Measurements from ENCODE around the gene FAM110D. TPM values are rescaled to one million over a fixed set of nuclear protein-coding genes. Genes with fewer than 3 reads are reported as not detected.

Gene FAM110D
- 1 to 10 TPM; 1.8 to 3.2 TPM for total RNA-seq
- polyA plus RNA-seq (ENCODE audit: insufficient read depth, low read depth, low replicate concordance), result 1.3 TPM
- long read RNA-seq, donor 1, partial matches to known transcripts, result 0 of 2 reads
- long read RNA-seq, donor 1, other reads (novel, unspliced or antisense), result 0 of 2 reads
- long read RNA-seq, donor 2, partial matches to known transcripts, result 0 of 2 reads
- long read RNA-seq, donor 2, other reads (novel, unspliced or antisense), result 0 of 2 reads

DNA sequence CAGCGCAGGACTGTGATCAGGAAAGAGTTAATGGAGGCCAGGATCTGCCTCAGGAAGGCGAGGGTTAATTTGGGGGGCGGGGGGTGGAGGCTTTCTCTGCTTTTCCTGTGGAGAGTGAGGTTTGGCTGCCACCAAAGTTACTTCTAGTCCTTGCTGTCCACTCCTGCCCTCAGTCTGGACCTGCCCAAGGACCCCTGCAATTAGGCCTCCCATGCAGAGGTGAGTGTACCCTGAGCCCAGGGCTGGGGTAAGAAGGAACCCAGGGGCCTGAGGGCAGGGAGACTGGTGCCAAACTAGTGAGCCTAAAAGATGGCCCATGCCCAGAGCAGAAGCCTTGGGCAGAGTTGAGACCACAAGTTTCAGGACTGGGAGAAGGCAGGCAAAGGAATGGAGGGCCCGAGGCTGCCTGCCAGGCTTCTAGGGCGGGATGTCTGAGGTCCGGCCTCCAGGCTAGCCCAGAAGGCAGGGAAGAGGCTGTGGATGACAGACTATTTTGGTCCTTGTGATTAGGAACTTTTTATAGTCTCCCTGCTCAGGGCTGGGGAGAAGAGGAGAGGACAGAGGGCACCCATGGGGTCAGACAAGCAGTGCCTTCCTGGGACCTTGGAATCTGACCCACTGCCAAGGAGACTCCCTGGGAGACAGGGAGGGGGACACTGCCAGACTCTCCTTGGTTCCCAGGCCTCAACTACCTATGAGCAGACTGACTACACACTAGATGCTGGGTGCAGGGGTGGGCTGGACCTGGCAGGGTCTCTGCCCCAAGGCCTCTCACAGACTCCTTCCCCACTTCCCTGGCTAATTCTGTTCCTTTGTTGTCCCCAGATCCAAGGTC, at the start of gene FAM110D:
Gene FAM110D (plus strand): TSS at position 172 of the 835 bp plus-strand sequence. CDS start 2,213 bp downstream, outside the sequence.
- H3K4me1 ChIP-seq, result peaks cover 7% of the 10 kb centered on the region
- WGBS, 2 donors, result 61 to 63% methylated on average over 4 to 6 of the region's 6 CpGs

DNA sequence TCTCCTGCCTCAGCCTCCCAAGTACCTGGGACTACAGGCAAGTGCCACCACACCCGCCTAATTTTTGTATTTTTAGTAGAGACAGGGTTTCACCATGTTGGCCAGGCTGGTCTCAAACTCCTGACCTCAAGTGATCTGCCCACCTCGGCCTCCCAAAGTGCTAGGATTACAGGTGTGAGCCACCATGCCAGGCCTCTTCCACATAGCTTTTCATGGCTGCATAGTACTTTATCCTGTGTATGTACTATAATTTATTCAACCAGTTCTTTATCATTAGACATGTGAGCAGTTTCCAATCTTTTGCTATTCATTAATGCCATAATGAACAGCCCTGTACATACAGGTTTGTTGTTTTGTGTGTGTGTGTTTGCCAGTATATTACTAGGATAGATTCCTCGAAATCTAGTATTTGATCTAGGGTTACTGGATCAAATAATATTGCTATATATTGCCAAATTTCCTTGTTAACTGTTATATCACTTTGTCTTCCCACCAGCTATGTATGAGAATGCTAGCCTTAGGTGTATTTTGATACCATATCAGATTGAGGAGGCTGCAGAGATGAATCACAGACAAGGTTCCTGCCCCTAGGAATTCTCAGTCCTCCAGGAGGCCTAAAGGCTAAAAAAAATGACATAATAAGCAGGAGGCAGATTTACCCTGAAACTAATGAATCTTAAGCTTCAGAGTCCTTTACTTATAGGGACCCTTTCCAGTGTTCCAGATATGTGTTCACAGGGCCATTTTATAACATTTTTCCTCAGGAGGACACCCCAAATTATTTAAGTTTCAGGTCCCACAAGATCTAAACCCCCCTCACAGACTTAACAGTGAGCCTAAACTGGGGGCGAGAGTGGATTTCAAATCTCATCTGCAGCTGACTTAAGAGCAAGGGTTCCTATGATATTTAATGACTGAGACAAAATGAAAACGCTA, 49.4 kb upstream of the FAM110D start:
- no peak for DNase-seq
- intact Hi-C loops (cut with DNase I; ENCODE audit: low total_unique reads), result loop anchor here (10.0 kb wide), 1 partner anchor 55 kb away; the partner anchor contains the start of genes C1orf232 and ZNF593
- TF ChIP-seq POLR2A (IDR thresholded peaks at IDR 0.05), result no peak
- TF ChIP-seq, protein P1, sequence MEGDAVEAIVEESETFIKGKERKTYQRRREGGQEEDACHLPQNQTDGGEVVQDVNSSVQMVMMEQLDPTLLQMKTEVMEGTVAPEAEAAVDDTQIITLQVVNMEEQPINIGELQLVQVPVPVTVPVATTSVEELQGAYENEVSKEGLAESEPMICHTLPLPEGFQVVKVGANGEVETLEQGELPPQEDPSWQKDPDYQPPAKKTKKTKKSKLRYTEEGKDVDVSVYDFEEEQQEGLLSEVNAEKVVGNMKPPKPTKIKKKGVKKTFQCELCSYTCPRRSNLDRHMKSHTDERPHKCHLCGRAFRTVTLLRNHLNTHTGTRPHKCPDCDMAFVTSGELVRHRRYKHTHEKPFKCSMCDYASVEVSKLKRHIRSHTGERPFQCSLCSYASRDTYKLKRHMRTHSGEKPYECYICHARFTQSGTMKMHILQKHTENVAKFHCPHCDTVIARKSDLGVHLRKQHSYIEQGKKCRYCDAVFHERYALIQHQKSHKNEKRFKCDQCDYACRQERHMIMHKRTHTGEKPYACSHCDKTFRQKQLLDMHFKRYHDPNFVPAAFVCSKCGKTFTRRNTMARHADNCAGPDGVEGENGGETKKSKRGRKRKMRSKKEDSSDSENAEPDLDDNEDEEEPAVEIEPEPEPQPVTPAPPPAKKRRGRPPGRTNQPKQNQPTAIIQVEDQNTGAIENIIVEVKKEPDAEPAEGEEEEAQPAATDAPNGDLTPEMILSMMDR (IDR thresholded peaks at IDR 0.05), result no peak
- no peaks in the 10 kb centered on the region for H3K36me3 ChIP-seq (ENCODE audit: low read depth, missing control alignments)
- H3K27me3 ChIP-seq, result no peaks in the 10 kb centered on the region
- H3K9me3 ChIP-seq, result no peaks in the 10 kb centered on the region
- H3K27ac ChIP-seq, result no peak overlapping the region
- no peak overlapping the region for H3K4me3 ChIP-seq
- peaks cover 7% of the 10 kb centered on the region for H3K4me1 ChIP-seq
- 75 to 86% methylated on average over 5 of the region's 5 CpGs for WGBS, 2 donors

More for the DNA sequence above, at the start of gene FAM110D:
- no peak for TF ChIP-seq POLR2A (IDR thresholded peaks at IDR 0.05)
- TF ChIP-seq, protein P1 (IDR thresholded peaks at IDR 0.05), result no peak
- Histone ChIP-seq H3K27ac (no peak within 1 kb of the TSS), H3K4me3 (peak within 1 kb of the TSS in 1 of 2 donors; percentile 6), H3K9me3 (no peaks in the 10 kb centered on the region), H3K36me3 (ENCODE audit: low read depth, missing control alignments) (no peaks in the 10 kb centered on the region), H3K27me3 (no peaks in the 10 kb centered on the region)
- no peak for DNase-seq
- intact Hi-C loops (cut with DNase I; ENCODE audit: low total_unique reads), result no loop called here

GRCh38 chr1:26110731-26111529, 47.9 kb upstream of the FAM110D start:
- Histone ChIP-seq H3K27ac (peak overlapping the region; percentile 87 to 90), H3K27me3 (no peaks in the 10 kb centered on the region), H3K36me3 (ENCODE audit: low read depth, missing control alignments) (no peaks in the 10 kb centered on the region), H3K9me3 (no peaks in the 10 kb centered on the region), H3K4me1 (peaks cover 7% of the 10 kb centered on the region), H3K4me3 (peak overlapping the region; percentile 94 to 100)
- TF ChIP-seq POLR2A (IDR thresholded peaks at IDR 0.05), result no peak
- TF ChIP-seq, protein P1 (IDR thresholded peaks at IDR 0.05), result no peak
- WGBS, 2 donors, result 2 to 5% methylated on average over 2 to 16 of the region's 85 CpGs
- intact Hi-C loops (cut with DNase I; ENCODE audit: low total_unique reads), result loop anchor here (10.0 kb wide), 1 partner anchor 54 kb away; the partner anchor contains the start of genes C1orf232 and ZNF593
- peak; percentile 91 for DNase-seq
